ENCODE measurements around the gene ZNF592.

Gene ZNF592

GRCh38 chr15:84811151-84811550, 62.8 kb downstream of the ZNF592 start:
- no peak for DNase-seq (ENCODE audit: low spot score)

GRCh38 chr15:84811828-84812227, 63.4 kb downstream of the ZNF592 start:
- DNase-seq (ENCODE audit: low spot score): no peak

DNA sequence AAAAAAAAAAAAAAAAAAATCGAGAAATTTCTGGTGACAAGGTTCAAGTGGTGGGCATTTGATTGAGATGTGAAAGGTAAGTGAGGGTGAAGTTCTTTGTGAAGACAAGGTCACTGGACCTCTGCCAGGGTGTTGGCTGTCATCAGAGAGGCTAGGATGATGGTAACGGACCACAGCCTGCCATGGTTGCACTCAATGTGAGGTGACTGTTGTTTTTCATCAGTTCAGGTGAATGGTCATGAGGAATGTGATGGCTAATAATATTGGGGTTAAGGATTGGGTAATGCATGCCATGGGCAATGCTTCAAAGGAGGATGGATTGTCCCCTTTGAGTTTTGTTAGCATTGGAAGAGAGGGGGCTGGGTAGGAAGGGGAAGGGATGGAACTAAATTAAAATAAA, 64.5 kb downstream of the ZNF592 start:
- DNase-seq (ENCODE audit: low spot score): no peak

GRCh38 chr15:84813435-84813834, 65.0 kb downstream of the ZNF592 start:
- no peak for DNase-seq (ENCODE audit: low spot score)

DNA sequence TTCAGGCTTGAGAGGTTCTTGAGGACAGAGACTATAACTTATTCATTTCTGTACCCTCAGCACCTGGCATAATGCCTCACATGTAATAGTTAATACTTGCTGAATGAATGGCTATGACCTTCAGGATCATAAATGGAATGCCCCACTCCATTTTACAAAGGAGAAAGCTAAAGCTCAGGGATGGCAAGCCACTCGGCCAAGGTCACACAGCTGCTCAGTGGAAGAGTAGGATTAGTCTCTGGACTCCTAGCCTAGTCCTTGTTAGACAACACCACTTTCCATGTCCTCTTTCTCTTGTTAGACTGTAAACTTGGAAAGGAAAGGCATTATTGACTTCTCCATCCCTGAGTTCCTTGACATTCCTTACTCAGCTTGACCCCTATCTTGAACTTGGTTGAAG, 65.5 kb downstream of the ZNF592 start:
- DNase-seq (ENCODE audit: low spot score): no peak

- no peak for DNase-seq (ENCODE audit: low spot score)
Measured at GRCh38 chr15:84814916-84815315, 66.5 kb downstream of the ZNF592 start.

- no peak for DNase-seq (ENCODE audit: low spot score)
Measured at GRCh38 chr15:84816694-84817465, 68.5 kb downstream of the ZNF592 start, which contains the start of gene ALPK3. Gene ALPK3, plus strand, starts transcription at chr15:84817356. Its CDS starts 97 bp downstream, at chr15:84817453.

DNA sequence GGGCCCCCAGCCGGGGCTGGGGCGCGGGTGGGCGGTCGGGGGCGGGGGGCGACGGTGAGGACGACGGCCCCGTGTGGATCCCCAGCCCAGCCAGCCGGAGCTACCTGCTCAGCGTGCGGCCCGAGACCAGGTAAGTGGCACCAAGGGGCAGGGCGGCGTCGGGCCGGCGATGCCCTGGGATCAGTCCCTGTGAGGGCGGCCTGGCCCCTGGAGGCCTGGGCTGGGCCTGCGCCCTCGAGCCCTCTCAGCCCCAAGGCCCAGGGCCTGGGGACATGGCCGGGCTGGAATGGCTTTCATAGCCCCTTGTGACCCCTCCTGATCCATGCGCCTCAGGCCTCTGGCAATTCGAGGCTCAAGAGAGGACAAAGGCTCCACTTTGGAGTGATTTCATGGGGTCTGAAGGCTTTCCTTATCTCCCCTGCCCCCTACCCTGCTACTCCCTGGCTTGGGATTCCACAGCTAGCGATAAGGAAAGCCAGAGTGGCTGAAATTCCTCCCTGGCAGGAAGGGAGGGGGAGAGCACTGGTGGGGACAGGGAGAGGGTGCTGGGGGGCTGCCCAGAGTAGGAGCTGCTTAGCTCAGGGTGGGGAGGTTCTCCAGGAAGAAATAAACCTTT, 69.2 kb downstream of the ZNF592 start:
- no peak for DNase-seq (ENCODE audit: low spot score)

DNA sequence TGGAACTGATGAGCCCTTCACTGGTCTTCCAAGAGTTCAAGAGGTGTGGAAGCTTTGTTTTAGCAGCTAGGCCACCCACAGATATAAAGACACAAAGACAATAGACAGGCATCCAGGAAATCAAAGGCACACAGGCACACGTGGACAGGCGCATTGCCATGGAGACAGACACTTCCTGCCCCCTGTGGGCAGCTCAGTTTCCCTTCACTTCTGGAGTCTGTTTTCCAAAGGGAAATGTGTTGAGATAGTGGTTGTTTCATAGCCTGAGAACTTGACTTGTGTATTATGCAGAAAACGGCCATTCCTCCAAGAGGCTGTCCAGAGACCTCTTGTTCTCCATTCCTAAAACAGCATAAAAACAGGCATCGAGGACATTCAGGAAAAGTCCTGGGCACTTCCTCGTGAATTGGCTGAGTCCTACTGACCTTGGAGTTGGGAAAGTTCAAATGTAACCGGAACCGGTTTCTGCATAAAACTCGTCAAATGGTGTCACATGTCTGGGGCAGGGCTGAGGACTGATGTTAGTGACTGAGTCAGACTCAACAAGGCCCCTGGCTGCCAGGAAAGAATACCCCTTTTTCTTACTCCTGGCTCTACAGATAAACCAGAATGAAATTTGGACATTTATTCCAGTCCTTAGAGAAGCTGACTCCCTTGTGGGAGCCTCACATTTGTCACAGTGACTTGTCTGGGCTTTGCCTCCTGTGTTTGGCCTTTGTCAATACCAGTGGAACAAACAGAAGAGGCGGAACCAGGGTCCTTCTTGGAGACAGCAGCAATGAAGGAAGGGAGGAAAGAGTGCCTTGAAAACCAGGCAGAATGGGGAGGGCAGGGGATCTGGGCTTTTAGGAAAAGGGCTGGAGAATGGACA, 70.1 kb downstream of the ZNF592 start:
- no peak for DNase-seq (ENCODE audit: low spot score)

DNA sequence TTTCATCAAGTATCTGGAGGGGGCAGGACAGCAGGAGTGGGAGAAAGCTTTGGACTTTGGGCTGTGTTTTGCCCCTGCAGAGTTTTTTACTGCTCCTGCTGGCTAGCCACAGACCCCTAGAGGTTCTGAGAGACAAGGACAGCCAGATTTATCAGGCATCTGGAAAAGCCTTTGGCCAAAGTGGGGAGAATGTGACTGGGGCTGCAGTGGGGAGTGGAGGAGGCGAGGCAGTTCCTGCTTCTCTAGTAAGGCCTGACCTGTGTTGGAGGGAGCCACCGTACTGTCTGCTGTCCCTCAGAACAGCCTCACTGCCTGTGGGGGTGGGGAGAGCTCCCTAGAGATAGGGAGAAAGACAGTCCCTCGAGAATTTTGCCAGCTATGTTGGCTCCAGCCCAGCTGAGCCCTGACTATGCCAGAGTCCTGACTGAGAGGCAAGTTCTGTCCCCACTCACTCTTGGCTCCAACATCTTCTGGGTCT, 70.9 kb downstream of the ZNF592 start:
- no peak for DNase-seq (ENCODE audit: low spot score)

- DNase-seq (ENCODE audit: low spot score): no peak
Measured at GRCh38 chr15:84819791-84820190, 71.4 kb downstream of the ZNF592 start.

DNA sequence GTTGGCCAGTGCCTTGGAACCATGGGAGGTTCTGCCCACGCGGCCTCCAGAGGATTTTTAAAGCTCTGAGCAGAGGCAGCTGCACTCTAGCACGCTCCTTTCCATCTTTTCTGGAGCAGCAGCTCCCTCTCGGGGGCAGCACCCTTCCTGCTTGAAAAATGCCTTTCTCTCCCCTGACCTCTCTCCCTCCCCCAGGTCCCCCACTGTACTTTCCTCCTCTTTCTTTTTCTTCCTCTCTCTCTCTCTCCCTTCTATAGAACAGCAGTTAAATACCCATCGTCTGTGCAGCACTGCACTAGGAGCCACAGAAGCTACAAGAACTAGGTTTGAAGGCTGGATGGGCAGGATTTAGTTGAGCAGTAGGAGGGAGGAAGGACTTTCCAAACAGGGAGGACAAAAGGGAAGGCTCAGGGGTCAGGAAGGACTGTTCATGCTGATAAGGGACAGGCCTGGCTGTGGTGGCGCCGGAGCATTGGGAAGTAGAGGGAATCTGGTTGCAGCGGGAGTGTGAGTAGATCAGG, 73.2 kb downstream of the ZNF592 start:
- DNase-seq (ENCODE audit: low spot score): no peak

DNA sequence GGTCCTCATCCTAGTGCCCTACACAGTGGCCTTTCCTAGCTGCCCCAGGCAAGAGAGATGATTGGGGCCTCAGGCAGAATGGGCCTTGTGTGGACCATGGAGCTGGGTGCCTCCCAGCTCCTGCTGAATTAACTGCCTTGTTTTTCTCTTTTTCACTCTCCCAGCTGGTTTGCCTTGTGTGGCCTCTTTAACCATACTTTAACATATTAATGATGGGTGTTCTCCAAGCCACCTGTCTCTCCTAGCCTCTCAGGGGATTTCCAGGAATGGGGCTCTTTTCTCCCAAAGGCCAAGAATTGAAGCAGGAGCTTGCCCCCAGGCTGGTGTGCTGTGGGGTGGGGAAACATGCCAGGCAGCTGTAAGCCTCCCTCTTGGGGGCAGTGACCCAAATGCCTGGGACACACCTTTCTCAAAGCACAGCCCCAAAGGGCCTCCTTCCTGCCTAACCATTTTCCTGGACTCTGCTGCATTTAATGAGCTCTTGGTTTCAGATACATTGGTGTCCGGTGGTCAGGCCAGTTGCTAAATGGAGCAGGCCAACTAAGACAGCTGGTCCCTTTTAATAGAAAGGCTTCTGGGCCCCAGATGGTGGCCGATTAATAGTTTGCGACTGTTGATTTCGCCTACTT, 74.4 kb downstream of the ZNF592 start:
- DNase-seq (ENCODE audit: low spot score): no peak

DNA sequence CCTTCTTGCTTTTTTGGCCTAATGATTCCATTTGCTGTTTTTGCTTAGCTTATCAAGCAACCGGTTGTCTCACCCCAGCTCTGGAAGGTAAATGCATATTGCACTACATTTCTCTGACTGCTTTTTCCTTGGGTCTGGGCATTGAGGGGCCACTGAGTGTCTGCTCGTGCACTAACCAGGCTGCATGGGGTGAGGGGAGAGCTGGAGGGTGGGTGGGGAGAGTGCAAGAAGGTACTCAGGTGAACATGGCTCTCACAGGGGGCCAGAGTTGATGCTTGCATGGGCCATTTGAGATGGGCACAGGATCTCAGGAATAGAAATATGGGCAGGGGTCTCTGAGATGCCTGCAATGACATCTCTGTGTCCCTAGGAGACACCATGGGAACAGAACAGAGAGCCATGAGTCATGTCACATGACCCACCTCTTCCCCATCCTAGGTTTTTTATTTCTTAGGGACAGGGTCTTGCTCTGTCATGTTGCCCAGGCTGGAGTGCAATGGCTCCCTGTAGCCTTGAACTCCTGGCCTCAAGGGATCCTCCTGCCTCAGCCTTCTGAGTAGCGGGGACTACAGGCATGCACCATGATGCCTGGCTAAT, 75.0 kb downstream of the ZNF592 start:
- DNase-seq (ENCODE audit: low spot score): no peak

DNA sequence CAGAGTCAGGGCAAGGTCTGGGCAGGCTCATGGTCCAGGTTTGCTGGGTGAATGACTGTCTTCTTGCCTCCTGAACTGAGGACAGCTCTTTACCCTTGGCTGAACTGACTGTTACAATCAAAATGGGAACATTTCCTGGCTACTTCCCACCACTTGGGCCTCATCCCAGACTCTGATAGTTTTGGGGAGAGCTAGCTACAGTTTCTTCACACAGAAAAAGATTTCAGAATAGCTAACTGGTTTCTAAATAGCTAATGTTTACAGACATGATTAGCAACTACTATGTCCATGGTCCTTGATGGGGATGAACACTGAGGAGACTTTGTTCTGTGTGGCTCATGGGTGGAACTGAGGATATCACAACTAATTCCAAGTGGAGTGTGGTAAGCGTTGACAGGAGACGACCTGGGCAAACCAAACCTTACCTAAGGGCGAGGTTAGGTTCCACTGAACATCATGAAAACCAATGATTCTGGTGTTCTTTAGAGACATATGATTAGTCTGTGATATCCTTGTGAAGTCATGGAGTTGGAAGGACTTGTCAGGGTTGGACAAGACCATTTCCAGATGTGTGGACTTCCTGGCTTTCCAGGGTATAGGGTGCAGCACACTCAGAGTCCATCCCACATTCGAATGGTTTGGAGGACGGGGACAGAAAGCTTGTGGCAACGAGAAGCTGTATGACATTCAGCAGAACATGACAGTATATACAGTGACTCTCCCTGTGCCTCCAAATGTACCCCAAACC, 76.0 kb downstream of the ZNF592 start:
- DNase-seq (ENCODE audit: low spot score): no peak

DNA sequence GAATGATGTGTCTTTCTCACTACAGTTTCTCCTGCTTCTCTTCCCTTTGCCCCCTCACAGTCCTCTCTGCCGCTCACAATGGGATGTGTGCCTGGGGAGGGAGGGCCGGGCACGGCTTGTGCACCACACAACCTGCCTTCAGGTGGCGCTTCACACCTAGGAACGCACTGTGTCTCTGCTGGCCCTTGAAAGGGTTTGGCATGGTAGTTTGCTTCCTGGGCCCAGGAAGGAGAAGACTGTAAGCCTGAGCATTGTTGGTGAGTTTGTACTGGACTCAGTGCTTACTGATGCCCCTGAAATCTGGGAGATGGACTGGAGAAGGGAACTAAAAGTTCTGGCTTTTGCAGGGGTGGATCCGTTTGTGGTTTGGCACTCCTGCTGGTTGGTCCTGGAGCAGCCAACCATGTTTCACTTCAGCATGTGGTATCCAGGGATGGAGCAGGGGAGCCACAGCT, 78.0 kb downstream of the ZNF592 start:
- DNase-seq (ENCODE audit: low spot score): no peak

- DNase-seq (ENCODE audit: low spot score): no peak
Measured at GRCh38 chr15:84827246-84827645, 78.9 kb downstream of the ZNF592 start.

DNA sequence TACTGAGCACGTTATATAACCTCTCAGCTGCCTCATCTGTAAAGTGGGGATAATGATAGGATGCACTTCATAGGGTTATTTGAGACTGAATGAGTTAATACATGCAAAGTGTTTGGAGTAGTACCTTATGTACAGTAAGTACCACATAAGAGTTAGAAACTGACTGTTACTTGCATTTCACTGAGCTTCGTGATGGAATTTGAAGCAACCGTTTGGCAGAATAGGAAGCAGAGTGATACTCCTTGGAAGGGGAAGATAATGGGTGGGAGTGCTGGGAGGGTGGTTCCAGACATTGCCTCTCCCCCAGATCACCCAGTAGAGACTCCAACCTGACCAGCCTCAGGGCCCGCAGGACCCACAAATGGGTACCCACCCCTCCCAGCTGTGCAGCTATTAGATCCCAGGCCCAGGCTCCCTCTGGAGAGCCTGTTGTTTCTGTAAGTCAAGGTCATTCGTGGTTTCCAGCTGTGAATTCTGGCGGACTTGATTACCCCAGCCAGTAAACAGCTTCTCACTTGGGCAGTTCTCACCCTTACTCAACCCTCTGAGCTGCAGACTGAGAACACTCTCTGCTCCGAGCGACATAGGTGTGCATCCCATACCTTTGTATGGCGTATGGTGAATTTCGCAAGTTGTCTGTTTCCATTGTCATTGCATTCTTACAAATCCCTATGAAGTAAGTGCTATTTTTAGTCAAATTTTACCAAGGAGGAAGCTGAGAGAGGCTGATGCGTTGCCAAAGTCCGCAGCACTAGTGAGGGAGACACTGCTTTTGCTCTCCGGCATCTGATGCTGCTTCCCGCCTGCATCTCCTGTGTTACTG, 79.9 kb downstream of the ZNF592 start:
- DNase-seq (ENCODE audit: low spot score): no peak

DNA sequence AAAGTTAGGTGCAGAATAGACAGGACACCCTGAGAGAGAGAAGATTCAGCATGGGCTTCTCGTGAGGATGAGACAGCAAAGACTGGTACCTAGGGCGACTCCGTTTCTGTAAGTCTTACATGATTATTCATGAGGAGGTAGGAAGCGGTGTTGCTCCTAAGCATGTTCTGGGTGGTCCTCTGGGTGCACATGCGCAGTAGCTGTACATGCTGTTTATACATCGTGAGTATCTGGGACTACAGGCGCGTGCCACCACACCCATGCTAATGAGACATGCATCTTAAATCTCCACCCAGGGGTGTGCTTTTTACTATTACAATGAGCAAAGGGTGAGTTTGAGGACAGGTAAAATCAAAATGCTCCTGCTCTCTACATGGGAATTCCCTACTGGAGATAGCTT, 81.0 kb downstream of the ZNF592 start:
- DNase-seq (ENCODE audit: low spot score): no peak

DNA sequence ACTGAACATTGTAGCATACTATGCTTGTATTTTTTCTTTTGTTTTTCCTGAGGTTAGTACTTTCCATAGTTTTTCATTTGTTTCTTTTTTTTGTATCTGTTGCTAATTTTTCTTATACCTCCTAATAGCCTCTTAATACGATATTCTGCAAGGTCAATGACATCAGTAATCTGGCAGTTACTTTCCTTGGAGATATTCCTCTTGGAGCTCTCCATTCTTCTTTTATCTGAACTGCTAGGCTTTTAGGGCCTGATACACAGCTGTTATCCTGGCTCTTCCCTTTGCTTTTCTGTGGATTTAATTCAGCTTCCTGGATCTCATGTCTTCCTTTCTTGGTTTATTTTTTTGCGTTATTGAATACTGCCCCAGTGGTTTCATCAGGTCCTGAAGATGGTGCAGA, 81.6 kb downstream of the ZNF592 start:
- no peak for DNase-seq (ENCODE audit: low spot score)

All from hepatic stellate cell (primary cell).